Suppressor macrophage (primary cell): ENCODE data around the gene ATP2B3.

ENCODE experiments used
- DNase-seq, 4 experiments: peaks; one replicate each; pipeline ENCODE4 v3.0.0-alpha.2; 2020 to 2022
- total RNA-seq, 17 experiments: gene quantifications; one replicate each; lab custom pipeline; 2026; ENCODE audit warnings: mixed read lengths in 6 of 17, inconsistent platforms in 3 of 17; lab: John Stamatoyannopoulos, UW

ATP2B3 gene
- total RNA-seq = 0 to 4.2 (median 0.24) reads per million in 17 experiments

- no peak for DNase-seq
These were observed at the start of gene ATP2B3 for GRCh38 chrX:153517423-153517822. TSS of gene ATP2B3 (plus strand) at chrX:153517642. CDS start at chrX:153536248, 18,606 bp downstream.

- no peak for DNase-seq
These were observed 49.3 kb upstream of the ATP2B3 start for GRCh38 chrX:153468008-153468580.

GRCh38 chrX:153469811-153470410 is 47.5 kb upstream of the ATP2B3 start:
- DNase-seq = peak in 3 of 4 experiments; percentile 35 to 41 (median 37)

- DNase-seq = peak; percentile 87 to 92 (median 92)
These were observed 46.8 kb upstream of the ATP2B3 start, which contains the start of gene HAUS7 for GRCh38 chrX:153470411-153471363. TSS of gene HAUS7 (minus strand) at chrX:153470576. CDS start at chrX:153470557, 19 bp downstream.

- no peak for DNase-seq
These were observed 45.7 kb upstream of the ATP2B3 start for GRCh38 chrX:153471663-153472280.

- DNase-seq = no peak
These were observed 44.3 kb upstream of the ATP2B3 start for GRCh38 chrX:153473126-153473525.

GRCh38 chrX:153474266-153474665 is 43.2 kb upstream of the ATP2B3 start:
- no peak for DNase-seq

- DNase-seq = peak; percentile 2 to 52 (median 40)
These were observed 42.7 kb upstream of the ATP2B3 start for GRCh38 chrX:153474718-153475117.

- DNase-seq = no peak
These were observed 42.2 kb upstream of the ATP2B3 start for GRCh38 chrX:153475271-153475670.

- no peak for DNase-seq
These were observed 41.6 kb upstream of the ATP2B3 start for GRCh38 chrX:153475751-153476281.

- DNase-seq = no peak
These were observed 40.6 kb upstream of the ATP2B3 start for GRCh38 chrX:153476666-153477363.

GRCh38 chrX:153477364-153477857 is 40.0 kb upstream of the ATP2B3 start:
- DNase-seq = no peak

GRCh38 chrX:153477901-153478300 is 39.5 kb upstream of the ATP2B3 start:
- no peak for DNase-seq

- DNase-seq = no peak
These were observed 38.7 kb upstream of the ATP2B3 start for GRCh38 chrX:153478746-153479145.

GRCh38 chrX:153481043-153481442 is 36.4 kb upstream of the ATP2B3 start:
- no peak for DNase-seq

GRCh38 chrX:153482376-153483015 is 34.9 kb upstream of the ATP2B3 start:
- no peak for DNase-seq

- no peak for DNase-seq
These were observed 31.9 kb upstream of the ATP2B3 start for GRCh38 chrX:153485396-153486080.

- no peak for DNase-seq
These were observed 31.3 kb upstream of the ATP2B3 start for GRCh38 chrX:153486171-153486570.

- no peak for DNase-seq
These were observed 29.8 kb upstream of the ATP2B3 start for GRCh38 chrX:153487590-153488071.

GRCh38 chrX:153488231-153488914 is 29.1 kb upstream of the ATP2B3 start:
- DNase-seq = no peak
